CD4-positive, alpha-beta memory T cell (primary cell): ENCODE data around the gene DIP2C. TPM values are rescaled to one million over a fixed set of nuclear protein-coding genes. Genes with fewer than 3 reads are reported as not detected.

Experiments used
- CTCF ChIA-PET: fragments of 350-600 bp; sonication (Branson Sonifier 250); formaldehyde crosslinking; loops from one replicate; lab custom pipeline; 2021; ENCODE audit warnings: inconsistent platforms; ENCODE audit not compliant: partially characterized antibody; lab: Charles Lee
- POLR2A ChIA-PET: fragments of 350-600 bp; sonication (Branson Sonifier 250); formaldehyde crosslinking; loops from one replicate; lab custom pipeline; 2021; ENCODE audit not compliant: partially characterized antibody; lab: Charles Lee
- DNase-seq, 5 donors: peaks; one replicate each; pipeline versions ENCODE4 v3.0.0 to v3.0.0-alpha.2; 2020 to 2022; ENCODE audit warnings: mixed read lengths in 1 of 5
- H3K27ac ChIP-seq: one replicate; pipeline ENCODE4 v1.7.0; 2013; ENCODE audit warnings: low read depth, low read length
- H3K27me3 ChIP-seq: 2 replicates; pipeline ENCODE4 v1.7.0; 2013; ENCODE audit warnings: mild to moderate bottlenecking, low read length, moderate library complexity; ENCODE audit not compliant: insufficient read depth
- H3K36me3 ChIP-seq: 2 replicates; pipeline ENCODE4 v1.7.0; 2013; ENCODE audit warnings: mild to moderate bottlenecking, low read length, moderate library complexity; ENCODE audit not compliant: insufficient read depth
- H3K4me1 ChIP-seq: 2 replicates; pipeline ENCODE4 v1.7.0; 2013; ENCODE audit warnings: mild to moderate bottlenecking, low read length, moderate library complexity; ENCODE audit not compliant: insufficient read depth
- H3K4me3 ChIP-seq, 2 donors: one replicate each; pipeline ENCODE4 v1.7.0; 2013; ENCODE audit warnings: low read length in 2 of 2, mild to moderate bottlenecking in 1 of 2
- H3K9me3 ChIP-seq, 2 donors: one replicate each; pipeline ENCODE4 v1.7.0; 2013; ENCODE audit warnings: low read length in 2 of 2, control low read depth in 1 of 2; ENCODE audit not compliant: control insufficient read depth in 1 of 2
- H3K27ac Mint-ChIP-seq, 7 donors: one replicate each; pipeline ENCODE4 v1.8.0; 2020 to 2021; ENCODE audit warnings: mixed read lengths in 7 of 7, mild to moderate bottlenecking in 6 of 7, inconsistent platforms in 3 of 7, moderate library complexity in 3 of 7
- H3K27me3 Mint-ChIP-seq, 2 donors: one replicate each; pipeline ENCODE4 v1.8.0; 2020 to 2021; ENCODE audit warnings: mixed read lengths in 2 of 2
- H3K36me3 Mint-ChIP-seq, 2 donors: one replicate each; pipeline ENCODE4 v1.8.0; 2020 to 2021; ENCODE audit warnings: mixed read lengths in 2 of 2, inconsistent platforms in 1 of 2, mild to moderate bottlenecking in 1 of 2
- H3K4me1 Mint-ChIP-seq, 4 donors: one replicate each; pipeline ENCODE4 v1.8.0; 2020 to 2021; ENCODE audit warnings: mixed read lengths in 4 of 4, mild to moderate bottlenecking in 1 of 4
- H3K4me3 Mint-ChIP-seq, 8 donors: one replicate each; pipeline ENCODE4 v1.8.0; 2020 to 2021; ENCODE audit warnings: mixed read lengths in 8 of 8, mild to moderate bottlenecking in 7 of 8, moderate library complexity in 6 of 8, inconsistent platforms in 3 of 8
- H3K9me3 Mint-ChIP-seq, 8 donors: one replicate each; pipeline ENCODE4 v1.8.0; 2020 to 2021; ENCODE audit warnings: mixed read lengths in 8 of 8, mild to moderate bottlenecking in 5 of 8, inconsistent platforms in 3 of 8, moderate library complexity in 1 of 8
- intact Hi-C: fragments of 100-400 bp; cut with micrococcal nuclease; formaldehyde crosslinking; loops from one replicate; pipeline ENCODE4 v1.15.1; 2023
- polyA plus RNA-seq, 2 donors: library from polyadenylated mRNA; unstranded; fragments of 300-500 nt; fragmentation: Illumina TruSeq; gene quantifications; one replicate each; pipeline ENCODE4 v1.2.3, GENCODE V29; 2021
- total RNA-seq, 2 experiments: library from RNA; stranded (reverse); gene quantifications; one replicate each; pipeline ENCODE4 v1.2.3, GENCODE V29; 2021

Gene DIP2C
- total and polyA plus RNA-seq, 4 experiments from 2014 or later = 1.1 to 6.0 (median 3.9) TPM

GRCh38 chr10:308572-309085, 380.8 kb downstream of the DIP2C start:
- CTCF ChIA-PET = no interaction called here
- Histone ChIP-seq H3K4me3 (no peak overlapping the region), H3K36me3 (no peaks in the 10 kb centered on the region), H3K27me3 (no peaks in the 10 kb centered on the region), H3K9me3 (no peaks in the 10 kb centered on the region), H3K27ac (no peak overlapping the region), H3K4me1 (no peaks in the 10 kb centered on the region)
- peaks cover 0 to 5% (median 3%) of the 10 kb centered on the region in 4 donors for H3K4me1 Mint-ChIP-seq
- H3K9me3 Mint-ChIP-seq = no peaks in the 10 kb centered on the region
- peak overlapping the region in 1 of 7 donors; percentile 5 for H3K27ac Mint-ChIP-seq
- no peak overlapping the region for H3K4me3 Mint-ChIP-seq
- intact Hi-C loops = no loop called here
- no peak for DNase-seq
- POLR2A ChIA-PET = no interaction called here
- H3K27me3 Mint-ChIP-seq = no peaks in the 10 kb centered on the region
- peaks cover 9 to 15% of the 10 kb centered on the region in 2 donors for H3K36me3 Mint-ChIP-seq

- Mint-ChIP-seq H3K27ac (peak overlapping the region in 2 of 7 donors; percentile 5 to 39), H3K36me3 (peaks cover 9 to 15% of the 10 kb centered on the region in 2 donors), H3K4me3 (peak overlapping the region in 1 of 8 donors; percentile 46), H3K4me1 (peaks cover 0 to 5% (median 1%) of the 10 kb centered on the region in 4 donors), H3K27me3 (no peaks in the 10 kb centered on the region), H3K9me3 (no peaks in the 10 kb centered on the region)
- no peaks in the 10 kb centered on the region for H3K4me1 ChIP-seq
- no peaks in the 10 kb centered on the region for H3K27me3 ChIP-seq
- no peak for DNase-seq
- no peaks in the 10 kb centered on the region for H3K36me3 ChIP-seq
- no peaks in the 10 kb centered on the region for H3K9me3 ChIP-seq
- no peak overlapping the region for H3K4me3 ChIP-seq
- ChIA-PET CTCF (no interaction called here), POLR2A (no interaction called here)
- no peak overlapping the region for H3K27ac ChIP-seq
- intact Hi-C loops = no loop called here
These were observed 381.4 kb downstream of the DIP2C start for GRCh38 chr10:308101-308500.

GRCh38 chr10:307659-308058, 381.8 kb downstream of the DIP2C start:
- POLR2A ChIA-PET = no interaction called here
- Histone ChIP-seq H3K27me3 (no peaks in the 10 kb centered on the region), H3K4me3 (no peak overlapping the region), H3K27ac (no peak overlapping the region), H3K36me3 (no peaks in the 10 kb centered on the region), H3K9me3 (no peaks in the 10 kb centered on the region), H3K4me1 (no peaks in the 10 kb centered on the region)
- H3K9me3 Mint-ChIP-seq = no peaks in the 10 kb centered on the region
- no peak for DNase-seq
- no peaks in the 10 kb centered on the region for H3K27me3 Mint-ChIP-seq
- no peak overlapping the region for H3K4me3 Mint-ChIP-seq
- peak overlapping the region in 1 of 7 donors; percentile 42 for H3K27ac Mint-ChIP-seq
- H3K4me1 Mint-ChIP-seq = peaks cover 0 to 5% (median under 1%) of the 10 kb centered on the region in 4 donors
- H3K36me3 Mint-ChIP-seq = peaks cover 9 to 15% of the 10 kb centered on the region in 2 donors
- CTCF ChIA-PET = no interaction called here
- intact Hi-C loops = no loop called here

GRCh38 chr10:306675-307185, 382.7 kb downstream of the DIP2C start:
- Histone ChIP-seq H3K9me3 (no peaks in the 10 kb centered on the region), H3K27me3 (no peaks in the 10 kb centered on the region), H3K27ac (no peak overlapping the region), H3K4me1 (no peaks in the 10 kb centered on the region), H3K36me3 (no peaks in the 10 kb centered on the region), H3K4me3 (no peak overlapping the region)
- DNase-seq = no peak
- Mint-ChIP-seq H3K4me1 (peaks cover 0 to 5% (median under 1%) of the 10 kb centered on the region in 4 donors), H3K9me3 (no peaks in the 10 kb centered on the region), H3K27ac (peak overlapping the region in 1 of 7 donors; percentile 48), H3K4me3 (no peak overlapping the region), H3K36me3 (peaks cover 10 to 15% of the 10 kb centered on the region in 2 donors), H3K27me3 (no peaks in the 10 kb centered on the region)
- ChIA-PET CTCF (no interaction called here), POLR2A (no interaction called here)
- intact Hi-C loops = no loop called here

GRCh38 chr10:306007-306674, 383.3 kb downstream of the DIP2C start:
- ChIA-PET POLR2A (no interaction called here), CTCF (no interaction called here)
- no peaks in the 10 kb centered on the region for H3K36me3 ChIP-seq
- H3K9me3 ChIP-seq = no peaks in the 10 kb centered on the region
- peaks cover 0 to 5% (median under 1%) of the 10 kb centered on the region in 4 donors for H3K4me1 Mint-ChIP-seq
- H3K27me3 Mint-ChIP-seq = no peaks in the 10 kb centered on the region
- H3K27ac Mint-ChIP-seq = no peak overlapping the region
- H3K4me1 ChIP-seq = no peaks in the 10 kb centered on the region
- H3K36me3 Mint-ChIP-seq = peaks cover 10 to 13% of the 10 kb centered on the region in 2 donors
- no peak overlapping the region for H3K27ac ChIP-seq
- no peaks in the 10 kb centered on the region for H3K9me3 Mint-ChIP-seq
- no peak for DNase-seq
- H3K4me3 ChIP-seq = no peak overlapping the region
- H3K4me3 Mint-ChIP-seq = no peak overlapping the region
- intact Hi-C loops = no loop called here
- no peaks in the 10 kb centered on the region for H3K27me3 ChIP-seq

- ChIA-PET CTCF (no interaction called here), POLR2A (no interaction called here)
- no peaks in the 10 kb centered on the region for H3K36me3 ChIP-seq
- Mint-ChIP-seq H3K27me3 (no peaks in the 10 kb centered on the region), H3K9me3 (no peaks in the 10 kb centered on the region), H3K4me1 (peaks cover 0 to 5% (median 1%) of the 10 kb centered on the region in 4 donors), H3K36me3 (peaks cover 10 to 16% of the 10 kb centered on the region in 2 donors), H3K4me3 (no peak overlapping the region), H3K27ac (no peak overlapping the region)
- no peaks in the 10 kb centered on the region for H3K4me1 ChIP-seq
- H3K4me3 ChIP-seq = no peak overlapping the region
- intact Hi-C loops = no loop called here
- H3K27ac ChIP-seq = no peak overlapping the region
- DNase-seq = no peak
- H3K27me3 ChIP-seq = no peaks in the 10 kb centered on the region
- H3K9me3 ChIP-seq = no peaks in the 10 kb centered on the region
These were observed 384.4 kb downstream of the DIP2C start for GRCh38 chr10:305034-305433.

GRCh38 chr10:301536-301935, 387.9 kb downstream of the DIP2C start:
- Histone ChIP-seq H3K4me1 (no peaks in the 10 kb centered on the region), H3K4me3 (no peak overlapping the region), H3K27ac (no peak overlapping the region), H3K9me3 (no peaks in the 10 kb centered on the region), H3K27me3 (no peaks in the 10 kb centered on the region), H3K36me3 (no peaks in the 10 kb centered on the region)
- CTCF ChIA-PET = no interaction called here
- DNase-seq = no peak
- POLR2A ChIA-PET = no interaction called here
- Mint-ChIP-seq H3K36me3 (peaks cover 11% of the 10 kb centered on the region in 2 donors), H3K4me1 (peaks cover 0 to 2% (median under 1%) of the 10 kb centered on the region in 4 donors), H3K27ac (no peak overlapping the region), H3K9me3 (peaks cover 0 to under 1% (median 0%) of the 10 kb centered on the region in 8 donors), H3K27me3 (no peaks in the 10 kb centered on the region), H3K4me3 (no peak overlapping the region)
- intact Hi-C loops = no loop called here
